Breast epithelium (tissue), 3 donors: ENCODE measurements around the gene FOXF1.

Experiments used
- POLR2AphosphoS5 ChIP-seq, 3 donors: sonication (generic); formaldehyde crosslinking; IDR thresholded peaks; one replicate each; pipeline ENCODE4 v1.6.1; 2017; ENCODE audit warnings: antibody characterized with exemption in 3 of 3
- TF ChIP-seq, protein P1 (sequence below), 3 donors: fragments of 450-650 bp; IDR thresholded peaks; one replicate each; pipeline ENCODE4 v1.5.1; 2016 to 2017; ENCODE audit warnings: antibody characterized with exemption in 3 of 3, mild to moderate bottlenecking in 3 of 3, moderate library complexity in 3 of 3

DNA sequence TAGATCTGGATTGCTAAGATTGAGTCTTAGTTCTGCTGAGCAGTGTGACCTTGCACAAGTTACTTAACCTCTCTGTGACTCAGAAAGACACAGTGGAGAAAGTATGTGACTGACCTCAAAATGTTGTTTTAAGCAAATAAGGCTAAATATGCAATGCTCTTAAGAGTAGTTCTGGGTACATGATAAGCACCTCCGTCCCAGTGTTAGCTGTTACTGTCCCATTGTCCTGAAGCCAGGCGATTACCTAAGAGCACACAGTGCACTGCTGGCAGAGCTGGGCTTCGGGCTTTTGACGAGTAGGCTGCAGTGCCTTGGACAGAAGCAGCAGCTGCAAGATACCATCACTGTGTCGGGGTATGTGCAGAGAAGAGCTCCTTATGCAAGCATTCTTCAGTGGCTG, 32.7 kb upstream of the FOXF1 start:
- TF ChIP-seq, protein P1, sequence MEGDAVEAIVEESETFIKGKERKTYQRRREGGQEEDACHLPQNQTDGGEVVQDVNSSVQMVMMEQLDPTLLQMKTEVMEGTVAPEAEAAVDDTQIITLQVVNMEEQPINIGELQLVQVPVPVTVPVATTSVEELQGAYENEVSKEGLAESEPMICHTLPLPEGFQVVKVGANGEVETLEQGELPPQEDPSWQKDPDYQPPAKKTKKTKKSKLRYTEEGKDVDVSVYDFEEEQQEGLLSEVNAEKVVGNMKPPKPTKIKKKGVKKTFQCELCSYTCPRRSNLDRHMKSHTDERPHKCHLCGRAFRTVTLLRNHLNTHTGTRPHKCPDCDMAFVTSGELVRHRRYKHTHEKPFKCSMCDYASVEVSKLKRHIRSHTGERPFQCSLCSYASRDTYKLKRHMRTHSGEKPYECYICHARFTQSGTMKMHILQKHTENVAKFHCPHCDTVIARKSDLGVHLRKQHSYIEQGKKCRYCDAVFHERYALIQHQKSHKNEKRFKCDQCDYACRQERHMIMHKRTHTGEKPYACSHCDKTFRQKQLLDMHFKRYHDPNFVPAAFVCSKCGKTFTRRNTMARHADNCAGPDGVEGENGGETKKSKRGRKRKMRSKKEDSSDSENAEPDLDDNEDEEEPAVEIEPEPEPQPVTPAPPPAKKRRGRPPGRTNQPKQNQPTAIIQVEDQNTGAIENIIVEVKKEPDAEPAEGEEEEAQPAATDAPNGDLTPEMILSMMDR (IDR thresholded peaks at IDR 0.05) = no peak
- TF ChIP-seq POLR2AphosphoS5 (IDR thresholded peaks at IDR 0.05) = no peak
